Psoas muscle (tissue), 8 donors: ENCODE results near the gene C19orf53. TPM values are rescaled to one million over a fixed set of nuclear protein-coding genes. Genes with fewer than 3 reads are reported as not detected.

ENCODE experiments used
- ATAC-seq, 4 donors: fragments of 200-7000 bp; cut with Tn5 transposase; one replicate each; pipeline ENCODE4 v1.9.1; 2020; ENCODE audit warnings: moderate library complexity in 3 of 4, mild to moderate bottlenecking in 2 of 4
- DNase-seq, 2 donors: peaks; one replicate each; pipeline ENCODE4 v3.0.0-alpha.2; 2020
- H3K27ac ChIP-seq: fragments of 200-600 bp; one replicate; pipeline ENCODE4 v1.8.0; 2022
- H3K27me3 ChIP-seq, 3 donors: fragments of 200-600 bp in 1 of 3; one replicate each; pipeline versions ENCODE4 v1.6.1 to v1.8.0; 2013 to 2022; ENCODE audit warnings: low read length in 2 of 3, mild to moderate bottlenecking in 2 of 3, moderate library complexity in 1 of 3; ENCODE audit not compliant: insufficient read depth in 3 of 3
- H3K36me3 ChIP-seq, 2 donors: fragments of 200-600 bp in 1 of 2; one replicate each; pipeline versions ENCODE4 v1.6.1 to v1.8.0; 2013 to 2022; ENCODE audit warnings: low read depth in 1 of 2, mild to moderate bottlenecking in 1 of 2, moderate library complexity in 1 of 2; ENCODE audit not compliant: insufficient read depth in 1 of 2
- H3K4me1 ChIP-seq: fragments of 200-600 bp; one replicate; pipeline ENCODE4 v1.8.0; 2022
- H3K4me3 ChIP-seq: fragments of 200-600 bp; one replicate; pipeline ENCODE4 v1.8.0; 2022; ENCODE audit warnings: mild to moderate bottlenecking
- H3K9me3 ChIP-seq: fragments of 200-600 bp; one replicate; pipeline ENCODE4 v1.8.0; 2022
- CTCF ChIP-seq: fragments of 200-600 bp; IDR thresholded peaks from one replicate; pipeline ENCODE4 v1.8.0; 2022; ENCODE audit warnings: antibody characterized with exemption
- WGBS, 3 donors: extraction: QIAGEN DNeasy Blood & Tissue Kit; methylation state at CpG; one replicate each; pipeline versions ENCODE4 v1.1.6 to v1.1.7; 2013; 5-methylcytosine and 5-hydroxymethylcytosine counted together
- intact Hi-C, 2 donors: fragments of 100-400 bp; cut with DNase I; formaldehyde crosslinking; loops; one replicate each; pipeline versions ENCODE4 v1.11.0 to v1.14.2; 2022
- polyA plus RNA-seq, 3 donors: library from polyadenylated mRNA; stranded (reverse); fragments of 200-250 nt; gene quantifications; one replicate each; pipeline ENCODE4 v1.2.3, GENCODE V29; 2013
- total RNA-seq, 4 donors: library from RNA; stranded (reverse); fragmentation: NEBNext Ultra II Directional in 2 of 4; extraction: Animal tissue kit (Norgen Biotek cat#: 25700) in 2 of 4; gene quantifications; one replicate each; pipeline versions ENCODE4 v1.2.1 to v1.2.4, GENCODE V29; 2021 to 2023
- donor health status: healthy with polysubstance abuse.
- donor health status: DM: no; HTN: no; CAD: no; lungs with moderate emphysema.
- donor health status: Bipolar disorder and iron deficiency.
- donor health status: healthy.
- donor health status: DM: yes; HTN: yes; CAD: no.
- donor health status: DM: no; HTN: no; CAD: no.
- donor health status: DM: no; HTN: no; CAD: no.
- donor health status: DM: yes; HTN: yes; CAD: no.

Gene C19orf53
- total and polyA plus RNA-seq, 7 donors: 88.9 to 196 (median 109) TPM

DNA sequence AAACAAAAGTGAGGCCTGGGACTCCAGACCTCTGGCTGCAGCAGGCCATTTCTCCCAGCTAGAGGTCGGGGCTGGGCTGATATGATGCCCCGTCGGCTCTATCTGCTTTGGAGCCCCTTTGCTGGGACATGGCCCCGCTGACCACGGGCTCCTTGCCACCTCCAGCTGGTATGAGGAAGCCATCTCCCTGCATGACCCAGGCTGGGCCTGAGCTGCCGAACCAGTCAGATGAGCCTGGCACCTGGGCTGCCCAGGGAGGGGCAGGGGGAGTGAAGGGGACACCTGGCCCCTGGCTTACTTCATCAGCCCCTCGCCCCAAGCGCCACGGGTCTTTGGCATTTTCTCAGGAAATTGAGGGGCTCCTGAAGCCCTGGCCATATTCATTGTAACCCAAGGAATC, 28.8 kb downstream of the C19orf53 start:
- DNase-seq (no peak), ATAC-seq (no peak)
- H3K4me1 ChIP-seq: peaks cover 1% of the 10 kb centered on the region
- no peaks in the 10 kb centered on the region for H3K27me3 ChIP-seq
- H3K9me3 ChIP-seq: no peaks in the 10 kb centered on the region
- intact Hi-C loops: no loop called here
- H3K27ac ChIP-seq: no peak overlapping the region
- H3K4me3 ChIP-seq: no peak overlapping the region
- 70 to 83% (median 73%) methylated on average over 7 to 9 of the region's 9 CpGs for WGBS, 3 donors
- no peak for TF ChIP-seq CTCF
- H3K36me3 ChIP-seq: peaks cover 0 to 8% of the 10 kb centered on the region in 2 donors

DNA sequence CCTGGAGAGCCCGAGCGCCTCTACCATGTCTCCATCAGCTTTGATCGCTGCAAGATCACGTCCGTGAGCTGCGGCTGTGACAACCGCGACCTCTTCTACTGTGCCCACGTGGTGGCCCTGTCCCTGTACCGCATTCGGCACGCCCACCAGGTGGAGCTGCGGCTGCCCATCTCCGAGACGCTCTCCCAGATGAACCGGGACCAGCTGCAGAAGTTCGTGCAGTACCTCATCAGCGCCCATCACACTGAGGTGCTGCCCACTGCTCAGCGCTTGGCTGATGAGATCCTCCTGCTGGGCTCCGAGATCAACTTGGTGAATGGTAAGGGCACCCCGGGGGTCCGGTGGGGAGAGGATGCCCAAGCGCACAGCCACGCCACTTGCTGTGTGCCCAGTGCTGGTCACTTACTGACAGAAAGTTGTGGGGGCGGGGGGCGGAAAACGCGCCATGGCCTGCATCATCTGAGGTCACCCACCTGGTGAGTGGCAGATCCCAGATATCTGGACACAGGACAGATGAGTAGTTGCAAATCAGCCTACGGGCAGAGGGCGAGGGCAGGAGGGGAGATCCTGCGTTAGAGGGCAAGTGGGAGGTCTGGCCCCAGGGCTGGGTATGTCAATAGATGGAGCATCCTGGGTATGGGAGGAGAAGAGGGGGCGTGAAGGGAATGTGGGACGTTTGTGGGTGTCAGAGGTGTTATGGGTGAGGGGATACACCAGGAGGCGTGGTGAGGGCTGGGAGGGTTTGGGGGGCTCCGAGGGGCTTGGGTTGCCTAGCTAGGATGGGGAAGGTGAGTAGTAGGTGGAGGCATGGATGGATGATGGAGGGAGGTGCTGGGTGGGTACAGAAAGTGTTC, 30.8 kb downstream of the C19orf53 start:
- Histone ChIP-seq H3K4me3 (no peak overlapping the region), H3K9me3 (no peaks in the 10 kb centered on the region), H3K4me1 (no peaks in the 10 kb centered on the region), H3K27ac (no peak overlapping the region), H3K27me3 (no peaks in the 10 kb centered on the region), H3K36me3 (peaks cover 0 to 23% of the 10 kb centered on the region in 2 donors)
- intact Hi-C loops: no loop called here
- 69% methylated on average over 35 of the region's 35 CpGs for WGBS, 3 donors
- DNase-seq (peak; percentile 34 to 77), ATAC-seq (peak; percentile 75 to 89 (median 84))
- peak; percentile 47 for TF ChIP-seq CTCF

GRCh38 chr19:13806728-13807127, 32.5 kb downstream of the C19orf53 start:
- ATAC-seq (no peak), DNase-seq (no peak)
- WGBS, 3 donors: 96 to 100% (median 98%) methylated on average over 3 of the region's 3 CpGs
- Histone ChIP-seq H3K36me3 (peaks cover 0 to 27% of the 10 kb centered on the region in 2 donors), H3K9me3 (no peaks in the 10 kb centered on the region), H3K27ac (no peak overlapping the region), H3K4me1 (no peaks in the 10 kb centered on the region), H3K4me3 (no peak overlapping the region), H3K27me3 (no peaks in the 10 kb centered on the region)
- no peak for TF ChIP-seq CTCF
- intact Hi-C loops: loop anchor here in 1 of 2 donors (2.0 kb wide), 1 partner anchor 16 kb away; no protein-coding TSS in a partner anchor

- no peak for TF ChIP-seq CTCF
- Histone ChIP-seq H3K4me3 (no peak overlapping the region), H3K4me1 (no peaks in the 10 kb centered on the region), H3K36me3 (peaks cover 0 to 24% of the 10 kb centered on the region in 2 donors), H3K27ac (no peak overlapping the region), H3K27me3 (no peaks in the 10 kb centered on the region), H3K9me3 (no peaks in the 10 kb centered on the region)
- ATAC-seq: no peak
- no peak for DNase-seq
- 96 to 100% (median 97%) methylated on average over 3 of the region's 3 CpGs for WGBS, 3 donors
- intact Hi-C loops: loop anchor here in 1 of 2 donors (2.0 kb wide), 1 partner anchor 15 kb away; no protein-coding TSS in a partner anchor
Observed at GRCh38 chr19:13807421-13808021, 33.3 kb downstream of the C19orf53 start.
